Suprapubic skin (tissue), 4 donors: ENCODE data around the gene PDE6C. TPM values are rescaled to one million over a fixed set of nuclear protein-coding genes. Genes with fewer than 3 reads are reported as not detected.

Experiments used
- DNase-seq, 2 donors: peaks; one replicate each; pipeline ENCODE4 v3.0.0-alpha.2; 2019; ENCODE audit warnings: low spot score in 2 of 2
- H3K27ac ChIP-seq: fragments of 200-600 bp; sonication (generic); one replicate; pipeline ENCODE4 v1.5.1; 2019
- H3K27me3 ChIP-seq: fragments of 200-600 bp; sonication (generic); one replicate; pipeline ENCODE4 v1.5.1; 2019
- H3K36me3 ChIP-seq: fragments of 200-600 bp; sonication (generic); one replicate; pipeline ENCODE4 v1.5.1; 2019
- H3K4me1 ChIP-seq: fragments of 200-600 bp; sonication (generic); one replicate; pipeline ENCODE4 v1.5.1; 2019
- H3K4me3 ChIP-seq: fragments of 200-600 bp; sonication (generic); one replicate; pipeline ENCODE4 v1.5.1; 2019; ENCODE audit warnings: mild to moderate bottlenecking
- H3K9me3 ChIP-seq: fragments of 200-600 bp; sonication (generic); one replicate; pipeline ENCODE4 v1.5.1; 2019
- EP300 ChIP-seq: sonication (generic); formaldehyde crosslinking; IDR thresholded peaks from one replicate; pipeline ENCODE4 v1.6.1; 2017; ENCODE audit warnings: antibody characterized with exemption
- POLR2A ChIP-seq, 2 donors: fragments of 450-650 bp; IDR thresholded peaks; one replicate each; pipeline ENCODE4 v1.6.1; 2017; ENCODE audit warnings: antibody characterized with exemption in 2 of 2, mild to moderate bottlenecking in 2 of 2, moderate library complexity in 2 of 2
- POLR2AphosphoS5 ChIP-seq, 3 donors: sonication (generic); formaldehyde crosslinking; IDR thresholded peaks; one replicate each; pipeline ENCODE4 v1.6.1; 2017; ENCODE audit warnings: antibody characterized with exemption in 3 of 3
- WGBS: methylation state at CpG from one replicate; pipeline ENCODE4 v1.1.5; 2018; 5-methylcytosine and 5-hydroxymethylcytosine counted together
- total RNA-seq, 4 donors: library from RNA; depleted of rRNA; stranded (reverse); fragments of >200 nt; gene quantifications; one replicate each; pipeline ENCODE4 v1.1.0, GENCODE V29; 2016
- TF ChIP-seq, protein P1 (sequence below), 2 donors: fragments of 200-600 bp in 1 of 2; fragments of 450-650 bp in 1 of 2; sonication (generic) in 1 of 2; IDR thresholded peaks; one replicate each; pipeline ENCODE4 v1.5.1; 2016 to 2019; ENCODE audit warnings: antibody characterized with exemption in 2 of 2, mild to moderate bottlenecking in 1 of 2, moderate library complexity in 1 of 2

Gene PDE6C
- not detected for total RNA-seq

DNA sequence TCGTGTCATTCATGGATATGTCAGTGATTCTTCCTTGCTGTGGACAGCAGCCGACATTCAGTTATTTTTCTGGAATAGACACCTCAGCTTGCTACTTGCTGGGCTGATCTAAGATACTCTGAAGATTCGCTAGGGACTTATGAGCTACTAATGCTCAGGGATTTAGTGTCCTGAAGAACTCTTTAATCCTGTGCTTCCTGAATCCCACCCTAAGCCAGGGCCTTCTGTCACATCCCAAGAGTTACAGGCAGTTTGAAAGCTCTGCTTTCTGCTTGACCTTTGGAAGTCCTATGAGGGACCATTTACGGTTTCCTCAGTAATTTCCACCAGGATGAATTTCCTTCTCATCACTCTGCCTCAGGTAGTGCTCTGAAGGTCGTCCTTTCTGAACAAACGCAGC lies at the start of gene PDE6C:
TSS of gene PDE6C (plus strand) at position 227 of the 400 bp plus-strand sequence. CDS start 189 bp downstream, outside the sequence.
- Histone ChIP-seq H3K4me1 (no peaks in the 10 kb centered on the region), H3K36me3 (no peaks in the 10 kb centered on the region), H3K4me3 (no peak within 1 kb of the TSS), H3K27ac (no peak within 1 kb of the TSS), H3K27me3 (no peaks in the 10 kb centered on the region), H3K9me3 (no peaks in the 10 kb centered on the region)
- 78% methylated on average over 6 of the region's 6 CpGs for WGBS
- no peak for DNase-seq
- TF ChIP-seq, protein P1, sequence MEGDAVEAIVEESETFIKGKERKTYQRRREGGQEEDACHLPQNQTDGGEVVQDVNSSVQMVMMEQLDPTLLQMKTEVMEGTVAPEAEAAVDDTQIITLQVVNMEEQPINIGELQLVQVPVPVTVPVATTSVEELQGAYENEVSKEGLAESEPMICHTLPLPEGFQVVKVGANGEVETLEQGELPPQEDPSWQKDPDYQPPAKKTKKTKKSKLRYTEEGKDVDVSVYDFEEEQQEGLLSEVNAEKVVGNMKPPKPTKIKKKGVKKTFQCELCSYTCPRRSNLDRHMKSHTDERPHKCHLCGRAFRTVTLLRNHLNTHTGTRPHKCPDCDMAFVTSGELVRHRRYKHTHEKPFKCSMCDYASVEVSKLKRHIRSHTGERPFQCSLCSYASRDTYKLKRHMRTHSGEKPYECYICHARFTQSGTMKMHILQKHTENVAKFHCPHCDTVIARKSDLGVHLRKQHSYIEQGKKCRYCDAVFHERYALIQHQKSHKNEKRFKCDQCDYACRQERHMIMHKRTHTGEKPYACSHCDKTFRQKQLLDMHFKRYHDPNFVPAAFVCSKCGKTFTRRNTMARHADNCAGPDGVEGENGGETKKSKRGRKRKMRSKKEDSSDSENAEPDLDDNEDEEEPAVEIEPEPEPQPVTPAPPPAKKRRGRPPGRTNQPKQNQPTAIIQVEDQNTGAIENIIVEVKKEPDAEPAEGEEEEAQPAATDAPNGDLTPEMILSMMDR (IDR thresholded peaks at IDR 0.05), result no peak
- no peak for TF ChIP-seq POLR2A (IDR thresholded peaks at IDR 0.05)
- TF ChIP-seq POLR2AphosphoS5 (IDR thresholded peaks at IDR 0.05), result no peak
- TF ChIP-seq EP300, result no peak

DNA sequence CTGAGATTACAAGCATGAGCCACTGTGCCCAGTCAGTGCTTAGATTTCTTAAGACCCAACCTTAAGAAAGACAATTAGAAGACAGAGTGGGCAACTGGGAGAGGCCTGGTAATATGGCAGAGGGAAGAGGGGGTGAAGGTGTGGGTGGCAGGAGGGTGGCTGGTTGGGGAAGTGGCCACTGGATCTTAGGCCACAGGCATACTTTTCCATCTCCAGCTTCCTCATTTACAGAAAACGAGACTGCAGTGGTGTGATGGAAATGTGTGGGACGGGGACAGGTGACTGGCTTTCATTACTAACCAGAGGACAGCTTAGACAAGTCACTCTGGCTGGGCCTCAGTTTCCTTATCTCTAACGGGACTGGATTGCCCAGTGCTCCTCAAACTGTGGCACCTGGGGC lies 46.9 kb upstream of the PDE6C start:
- Histone ChIP-seq H3K27ac (no peak overlapping the region), H3K27me3 (peaks cover 53% of the 10 kb centered on the region), H3K36me3 (no peaks in the 10 kb centered on the region), H3K4me1 (peaks cover 21% of the 10 kb centered on the region), H3K9me3 (no peaks in the 10 kb centered on the region), H3K4me3 (no peak overlapping the region)
- DNase-seq, result no peak
- no peak for TF ChIP-seq POLR2A (IDR thresholded peaks at IDR 0.05)
- TF ChIP-seq EP300, result no peak
- no peak for TF ChIP-seq POLR2AphosphoS5 (IDR thresholded peaks at IDR 0.05)
- TF ChIP-seq, protein P1 (IDR thresholded peaks at IDR 0.05), result no peak
- WGBS, result 86% methylated on average over 3 of the region's 3 CpGs

DNA sequence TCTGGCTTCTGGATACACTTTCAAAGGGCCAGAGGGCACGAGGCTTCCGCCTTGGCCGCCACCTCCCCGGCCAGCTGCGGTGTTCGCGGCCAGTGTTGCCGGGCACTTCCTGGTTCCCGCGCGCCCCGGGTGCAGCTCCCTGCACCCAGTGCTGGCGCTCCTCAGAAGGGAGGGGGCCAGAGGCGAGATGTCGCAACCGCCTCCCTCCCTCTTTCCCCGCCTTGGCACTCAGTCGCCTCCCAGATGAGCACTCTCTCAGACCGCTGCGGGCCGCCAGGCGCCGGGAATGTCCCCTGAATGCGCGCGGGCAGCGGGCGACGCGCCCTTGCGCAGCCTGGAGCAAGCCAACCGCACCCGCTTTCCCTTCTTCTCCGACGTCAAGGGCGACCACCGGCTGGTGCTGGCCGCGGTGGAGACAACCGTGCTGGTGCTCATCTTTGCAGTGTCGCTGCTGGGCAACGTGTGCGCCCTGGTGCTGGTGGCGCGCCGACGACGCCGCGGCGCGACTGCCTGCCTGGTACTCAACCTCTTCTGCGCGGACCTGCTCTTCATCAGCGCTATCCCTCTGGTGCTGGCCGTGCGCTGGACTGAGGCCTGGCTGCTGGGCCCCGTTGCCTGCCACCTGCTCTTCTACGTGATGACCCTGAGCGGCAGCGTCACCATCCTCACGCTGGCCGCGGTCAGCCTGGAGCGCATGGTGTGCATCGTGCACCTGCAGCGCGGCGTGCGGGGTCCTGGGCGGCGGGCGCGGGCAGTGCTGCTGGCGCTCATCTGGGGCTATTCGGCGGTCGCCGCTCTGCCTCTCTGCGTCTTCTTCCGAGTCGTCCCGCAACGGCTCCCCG lies 45.7 kb upstream of the PDE6C start, which contains the start of gene FFAR4:
TSS of gene FFAR4 (plus strand) at position 231 of the 842 bp plus-strand sequence. CDS start at position 287, 56 bp downstream.
- Histone ChIP-seq H3K27ac (no peak within 1 kb of the TSS), H3K4me3 (peak within 1 kb of the TSS; percentile 45)

DNA sequence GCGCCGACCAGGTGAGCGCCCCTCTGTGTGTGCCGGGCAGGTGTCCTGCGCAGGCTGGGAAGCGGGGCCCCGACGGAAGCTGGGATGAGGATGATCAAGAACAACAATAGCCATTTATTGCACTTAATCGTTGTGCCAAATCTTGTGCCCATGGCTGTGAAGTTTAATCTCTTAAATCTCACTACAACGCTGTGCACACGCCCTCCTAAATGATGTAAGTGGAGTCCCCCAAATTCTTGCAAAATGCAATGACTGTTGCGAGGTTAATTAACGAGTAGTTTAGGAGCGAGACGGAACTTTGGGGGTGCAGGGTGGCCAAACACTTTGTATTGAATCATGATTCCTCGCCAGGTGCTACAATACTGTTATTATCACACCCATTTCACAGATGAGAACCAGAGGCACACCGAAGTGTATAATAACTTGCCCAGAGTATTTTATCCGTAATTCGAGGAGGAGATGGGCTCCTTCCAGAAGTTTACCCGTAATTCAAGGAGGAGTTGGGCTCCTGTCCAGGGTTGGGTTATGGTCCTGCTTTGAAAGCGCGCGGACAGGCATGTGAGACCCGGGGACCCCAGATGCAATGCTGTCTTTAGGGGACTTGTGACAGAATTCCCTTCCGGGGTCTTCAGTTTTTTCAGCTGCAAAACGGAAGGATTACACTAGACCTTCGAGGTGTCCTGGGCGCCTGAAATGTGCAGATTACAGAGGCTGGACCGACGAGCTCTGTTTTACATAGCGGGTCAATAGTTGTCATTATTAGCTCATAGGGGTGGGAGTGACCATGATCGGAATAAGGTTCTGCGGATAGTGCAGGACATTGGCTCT lies 44.8 kb upstream of the PDE6C start:
- DNase-seq, result no peak
- H3K9me3 ChIP-seq, result no peaks in the 10 kb centered on the region
- 28% methylated on average over 24 of the region's 33 CpGs for WGBS
- no peaks in the 10 kb centered on the region for H3K36me3 ChIP-seq
- TF ChIP-seq, protein P1 (IDR thresholded peaks at IDR 0.05), result no peak
- no peak for TF ChIP-seq EP300
- TF ChIP-seq POLR2AphosphoS5 (IDR thresholded peaks at IDR 0.05), result no peak
- H3K27me3 ChIP-seq, result peaks cover 58% of the 10 kb centered on the region
- H3K27ac ChIP-seq, result no peak overlapping the region
- peaks cover 21% of the 10 kb centered on the region for H3K4me1 ChIP-seq
- H3K4me3 ChIP-seq, result peak overlapping the region; percentile 45

More for the DNA sequence above, 45.7 kb upstream of the PDE6C start, which contains the start of gene FFAR4:
- TF ChIP-seq POLR2A (IDR thresholded peaks at IDR 0.05) (no peak), EP300 (no peak), POLR2AphosphoS5 (IDR thresholded peaks at IDR 0.05) (no peak)
- TF ChIP-seq, protein P1 (IDR thresholded peaks at IDR 0.05), result no peak
- 0% methylated on average over 9 of the region's 85 CpGs for WGBS
- H3K36me3 ChIP-seq, result no peaks in the 10 kb centered on the region
- H3K27me3 ChIP-seq, result peaks cover 54% of the 10 kb centered on the region
- DNase-seq, result no peak
- H3K4me1 ChIP-seq, result peaks cover 21% of the 10 kb centered on the region
- H3K9me3 ChIP-seq, result no peaks in the 10 kb centered on the region

DNA sequence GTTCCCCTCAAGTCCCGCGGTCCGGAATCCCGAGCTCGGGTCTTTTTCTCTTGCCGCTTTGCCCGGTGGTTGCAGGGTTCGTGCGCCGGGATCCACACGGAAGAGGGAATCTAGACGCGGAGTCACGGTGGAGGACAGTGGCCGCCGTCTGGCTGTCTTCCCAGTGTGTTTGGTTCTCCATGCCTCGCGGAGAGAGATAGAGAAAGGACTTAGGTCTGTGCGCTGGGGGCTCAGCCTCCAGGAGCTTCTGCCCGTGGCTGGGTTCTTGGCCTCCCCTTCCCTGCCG lies 44.3 kb upstream of the PDE6C start:
- peak overlapping the region; percentile 45 for H3K4me3 ChIP-seq
- no peaks in the 10 kb centered on the region for H3K9me3 ChIP-seq
- peaks cover 21% of the 10 kb centered on the region for H3K4me1 ChIP-seq
- no peak for DNase-seq
- no peaks in the 10 kb centered on the region for H3K36me3 ChIP-seq
- peaks cover 58% of the 10 kb centered on the region for H3K27me3 ChIP-seq
- whole genome bisulfite sequencing, result 19% methylated on average over 15 of the region's 21 CpGs
- TF ChIP-seq POLR2A (IDR thresholded peaks at IDR 0.05), result no peak
- TF ChIP-seq, protein P1 (IDR thresholded peaks at IDR 0.05), result no peak
- no peak for TF ChIP-seq EP300
- TF ChIP-seq POLR2AphosphoS5 (IDR thresholded peaks at IDR 0.05), result no peak
- H3K27ac ChIP-seq, result no peak overlapping the region
